Measurements from ENCODE around the gene PNLDC1. TPM values are rescaled to one million over a fixed set of nuclear protein-coding genes. Genes with fewer than 3 reads are reported as not detected.

The PNLDC1 gene
- total RNA-seq, 1 donor, result not detected

GRCh38 chr6:159777240-159777904 lies 22.7 kb upstream of the PNLDC1 start:
- no peak for TF ChIP-seq CTCF (IDR thresholded peaks at IDR 0.05; ENCODE audit: extremely low read depth, low read depth, low read length)
- H3K27me3 ChIP-seq (ENCODE audit: insufficient read depth, low read length), result no peaks in the 10 kb centered on the region
- no peak for DNase-seq (ENCODE audit: insufficient read length, low spot score, missing footprints)
- no peaks in the 10 kb centered on the region for H4K20me1 ChIP-seq (ENCODE audit: insufficient read depth, low read length)
- peaks cover 6% of the 10 kb centered on the region for H3K79me2 ChIP-seq (ENCODE audit: insufficient read depth, low read length)
- no peaks in the 10 kb centered on the region for H3K9me3 ChIP-seq (ENCODE audit: low read depth, low read length)
- H3K36me3 ChIP-seq (ENCODE audit: insufficient read depth, low read length), result peaks cover 75% of the 10 kb centered on the region
- H3K4me3 ChIP-seq (ENCODE audit: insufficient read depth, low read length), result no peak overlapping the region
- no peak overlapping the region for H2AFZ ChIP-seq (ENCODE audit: low read length)
- no peaks in the 10 kb centered on the region for H3K4me1 ChIP-seq (ENCODE audit: insufficient read depth, low read length)
- H3K4me2 ChIP-seq (ENCODE audit: insufficient read depth, low read length), result no peak overlapping the region
- H3K27ac ChIP-seq (ENCODE audit: low read depth, low read length), result no peak overlapping the region

GRCh38 chr6:159778131-159778530 lies 21.9 kb upstream of the PNLDC1 start:
- peaks cover 14% of the 10 kb centered on the region for H3K79me2 ChIP-seq (ENCODE audit: insufficient read depth, low read length)
- H3K4me1 ChIP-seq (ENCODE audit: insufficient read depth, low read length), result no peaks in the 10 kb centered on the region
- no peak overlapping the region for H3K27ac ChIP-seq (ENCODE audit: low read depth, low read length)
- H3K4me3 ChIP-seq (ENCODE audit: insufficient read depth, low read length), result no peak overlapping the region
- no peak overlapping the region for H3K4me2 ChIP-seq (ENCODE audit: insufficient read depth, low read length)
- no peak overlapping the region for H2AFZ ChIP-seq (ENCODE audit: low read length)
- no peak for DNase-seq (ENCODE audit: insufficient read length, low spot score, missing footprints)
- H3K9me3 ChIP-seq (ENCODE audit: low read depth, low read length), result no peaks in the 10 kb centered on the region
- no peak for TF ChIP-seq CTCF (IDR thresholded peaks at IDR 0.05; ENCODE audit: extremely low read depth, low read depth, low read length)
- H3K36me3 ChIP-seq (ENCODE audit: insufficient read depth, low read length), result peaks cover 78% of the 10 kb centered on the region
- H4K20me1 ChIP-seq (ENCODE audit: insufficient read depth, low read length), result no peaks in the 10 kb centered on the region
- H3K27me3 ChIP-seq (ENCODE audit: insufficient read depth, low read length), result no peaks in the 10 kb centered on the region

GRCh38 chr6:159778542-159779103 lies 21.5 kb upstream of the PNLDC1 start:
- no peak overlapping the region for H2AFZ ChIP-seq (ENCODE audit: low read length)
- TF ChIP-seq CTCF (IDR thresholded peaks at IDR 0.05; ENCODE audit: extremely low read depth, low read depth, low read length), result no peak
- no peak for DNase-seq (ENCODE audit: insufficient read length, low spot score, missing footprints)
- no peaks in the 10 kb centered on the region for H3K27me3 ChIP-seq (ENCODE audit: insufficient read depth, low read length)
- no peak overlapping the region for H3K27ac ChIP-seq (ENCODE audit: low read depth, low read length)
- H4K20me1 ChIP-seq (ENCODE audit: insufficient read depth, low read length), result no peaks in the 10 kb centered on the region
- H3K4me2 ChIP-seq (ENCODE audit: insufficient read depth, low read length), result no peak overlapping the region
- no peaks in the 10 kb centered on the region for H3K9me3 ChIP-seq (ENCODE audit: low read depth, low read length)
- H3K4me1 ChIP-seq (ENCODE audit: insufficient read depth, low read length), result no peaks in the 10 kb centered on the region
- peaks cover 78% of the 10 kb centered on the region for H3K36me3 ChIP-seq (ENCODE audit: insufficient read depth, low read length)
- no peak overlapping the region for H3K4me3 ChIP-seq (ENCODE audit: insufficient read depth, low read length)
- H3K79me2 ChIP-seq (ENCODE audit: insufficient read depth, low read length), result peaks cover 18% of the 10 kb centered on the region

GRCh38 chr6:159788276-159788675 lies 11.8 kb upstream of the PNLDC1 start:
- Histone ChIP-seq H3K9me3 (ENCODE audit: low read depth, low read length) (no peaks in the 10 kb centered on the region), H3K27ac (ENCODE audit: low read depth, low read length) (peak overlapping the region; percentile 82), H3K27me3 (ENCODE audit: insufficient read depth, low read length) (no peaks in the 10 kb centered on the region), H3K4me2 (ENCODE audit: insufficient read depth, low read length) (peak overlapping the region; percentile 94), H2AFZ (ENCODE audit: low read length) (no peak overlapping the region), H3K4me3 (ENCODE audit: insufficient read depth, low read length) (peak overlapping the region; percentile 82), H3K4me1 (ENCODE audit: insufficient read depth, low read length) (peaks cover 26% of the 10 kb centered on the region), H3K36me3 (ENCODE audit: insufficient read depth, low read length) (peaks cover 51% of the 10 kb centered on the region), H4K20me1 (ENCODE audit: insufficient read depth, low read length) (peaks cover 21% of the 10 kb centered on the region), H3K79me2 (ENCODE audit: insufficient read depth, low read length) (peaks cover 83% of the 10 kb centered on the region)
- TF ChIP-seq CTCF (IDR thresholded peaks at IDR 0.05; ENCODE audit: extremely low read depth, low read depth, low read length), result no peak
- no peak for DNase-seq (ENCODE audit: insufficient read length, low spot score, missing footprints)

Measured in osteoblast (primary cell).